KMS-11 (cell line): ENCODE data around the gene USP36.

Source experiments
- H2AFZ ChIP-seq: fragments of 200-600 bp; sonication (generic); 2 replicates; pipeline ENCODE4 v1.6.1; 2016; ENCODE audit warnings: antibody characterized with exemption, mixed run types, low read depth
- H3K27ac ChIP-seq: fragments of 200-600 bp; sonication (generic); 2 replicates; pipeline ENCODE4 v1.6.1; 2016; ENCODE audit warnings: mild to moderate bottlenecking, mixed run types
- H3K27me3 ChIP-seq: fragments of 200-600 bp; sonication (generic); 2 replicates; pipeline ENCODE4 v1.6.1; 2017; ENCODE audit warnings: mild to moderate bottlenecking, low read depth, mixed run types, moderate library complexity; ENCODE audit not compliant: insufficient read depth
- H3K36me3 ChIP-seq: fragments of 200-600 bp; sonication (generic); 2 replicates; pipeline ENCODE4 v1.6.1; 2017; ENCODE audit warnings: mild to moderate bottlenecking, mixed run types; ENCODE audit not compliant: insufficient read depth
- H3K4me1 ChIP-seq: fragments of 200-600 bp; sonication (generic); 2 replicates; pipeline ENCODE4 v1.6.1; 2016; ENCODE audit warnings: mild to moderate bottlenecking, low read depth, mixed run types; ENCODE audit not compliant: poor library complexity, severe bottlenecking
- H3K4me2 ChIP-seq: fragments of 200-600 bp; sonication (generic); 2 replicates; pipeline ENCODE4 v1.7.0; 2016; ENCODE audit warnings: mild to moderate bottlenecking, mixed run types
- H3K4me3 ChIP-seq: fragments of 200-600 bp; sonication (generic); IDR thresholded peaks from 2 replicates; pipeline ENCODE4 v1.6.1; 2017; ENCODE audit warnings: low read depth, low read length, mixed read lengths; ENCODE audit not compliant: insufficient read depth
- H3K79me2 ChIP-seq: fragments of 200-600 bp; sonication (generic); 2 replicates; pipeline ENCODE4 v1.6.1; 2016; ENCODE audit warnings: low read depth, mixed run types; ENCODE audit not compliant: insufficient read depth
- H3K9ac ChIP-seq: fragments of 200-600 bp; sonication (generic); 2 replicates; pipeline ENCODE4 v1.6.1; 2016; ENCODE audit warnings: mild to moderate bottlenecking, mixed run types
- H4K20me1 ChIP-seq: fragments of 200-600 bp; sonication (generic); 2 replicates; pipeline ENCODE4 v1.6.1; 2016; ENCODE audit warnings: mild to moderate bottlenecking, mixed run types; ENCODE audit not compliant: insufficient read depth
- TF ChIP-seq, protein P1 (sequence below): fragments of 200-600 bp; sonication (generic); conservative IDR thresholded peaks from 2 replicates; pipeline ENCODE4 v1.6.1; 2017; ENCODE audit warnings: low read depth, mild to moderate bottlenecking, antibody characterized with exemption, low read length, moderate library complexity, mixed read lengths

The USP36 gene

DNA sequence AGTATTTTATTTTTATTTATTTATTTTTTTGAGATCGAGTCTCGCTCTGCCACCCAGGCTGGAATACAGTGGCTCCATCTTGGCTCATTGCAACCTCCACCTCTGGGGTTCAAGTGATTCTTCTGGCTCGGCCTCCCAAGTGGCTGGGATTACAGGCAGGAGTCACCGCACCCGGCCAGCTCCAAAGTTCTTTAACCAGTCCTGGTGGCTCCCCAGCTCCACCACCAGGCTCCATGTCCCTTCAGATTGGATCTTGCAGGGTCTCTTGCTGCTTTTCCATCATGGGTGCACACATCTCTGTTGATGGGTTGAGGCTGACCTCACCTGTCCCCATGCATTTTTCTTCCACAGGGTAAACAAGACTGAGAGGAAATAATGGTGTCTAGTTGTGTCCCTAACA lies 8.4 kb upstream of the USP36 start:
- TF ChIP-seq, protein P1, sequence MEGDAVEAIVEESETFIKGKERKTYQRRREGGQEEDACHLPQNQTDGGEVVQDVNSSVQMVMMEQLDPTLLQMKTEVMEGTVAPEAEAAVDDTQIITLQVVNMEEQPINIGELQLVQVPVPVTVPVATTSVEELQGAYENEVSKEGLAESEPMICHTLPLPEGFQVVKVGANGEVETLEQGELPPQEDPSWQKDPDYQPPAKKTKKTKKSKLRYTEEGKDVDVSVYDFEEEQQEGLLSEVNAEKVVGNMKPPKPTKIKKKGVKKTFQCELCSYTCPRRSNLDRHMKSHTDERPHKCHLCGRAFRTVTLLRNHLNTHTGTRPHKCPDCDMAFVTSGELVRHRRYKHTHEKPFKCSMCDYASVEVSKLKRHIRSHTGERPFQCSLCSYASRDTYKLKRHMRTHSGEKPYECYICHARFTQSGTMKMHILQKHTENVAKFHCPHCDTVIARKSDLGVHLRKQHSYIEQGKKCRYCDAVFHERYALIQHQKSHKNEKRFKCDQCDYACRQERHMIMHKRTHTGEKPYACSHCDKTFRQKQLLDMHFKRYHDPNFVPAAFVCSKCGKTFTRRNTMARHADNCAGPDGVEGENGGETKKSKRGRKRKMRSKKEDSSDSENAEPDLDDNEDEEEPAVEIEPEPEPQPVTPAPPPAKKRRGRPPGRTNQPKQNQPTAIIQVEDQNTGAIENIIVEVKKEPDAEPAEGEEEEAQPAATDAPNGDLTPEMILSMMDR, result no peak
- Histone ChIP-seq H3K36me3 (no peaks in the 10 kb centered on the region), H3K9ac (no peak overlapping the region), H2AFZ (no peak overlapping the region), H3K4me1 (no peaks in the 10 kb centered on the region), H4K20me1 (no peaks in the 10 kb centered on the region), H3K4me2 (no peak overlapping the region), H3K27ac (no peak overlapping the region), H3K4me3 (no peak overlapping the region), H3K79me2 (no peaks in the 10 kb centered on the region), H3K27me3 (no peaks in the 10 kb centered on the region)

DNA sequence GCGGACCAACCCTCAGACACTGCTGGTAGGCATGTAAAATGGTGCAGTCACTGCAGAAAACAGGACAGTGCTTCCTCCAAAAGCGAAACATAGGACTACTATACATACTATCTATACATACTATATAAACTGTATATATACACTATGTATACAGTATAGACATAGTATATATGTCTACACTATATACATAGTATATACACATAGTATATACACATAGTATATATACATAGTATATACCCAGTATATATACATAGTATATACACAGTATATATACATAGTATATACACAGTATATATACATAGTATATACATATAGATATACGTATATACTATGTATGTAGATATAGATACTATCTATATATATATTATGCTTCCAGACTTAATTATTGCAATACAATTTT lies 6.4 kb upstream of the USP36 start:
- no peaks in the 10 kb centered on the region for H4K20me1 ChIP-seq
- TF ChIP-seq, protein P1, result no peak
- no peaks in the 10 kb centered on the region for H3K36me3 ChIP-seq
- no peak overlapping the region for H3K4me3 ChIP-seq
- H2AFZ ChIP-seq, result no peak overlapping the region
- H3K9ac ChIP-seq, result no peak overlapping the region
- H3K4me2 ChIP-seq, result no peak overlapping the region
- H3K79me2 ChIP-seq, result no peaks in the 10 kb centered on the region
- peaks cover 14% of the 10 kb centered on the region for H3K4me1 ChIP-seq
- no peak overlapping the region for H3K27ac ChIP-seq
- H3K27me3 ChIP-seq, result no peaks in the 10 kb centered on the region

DNA sequence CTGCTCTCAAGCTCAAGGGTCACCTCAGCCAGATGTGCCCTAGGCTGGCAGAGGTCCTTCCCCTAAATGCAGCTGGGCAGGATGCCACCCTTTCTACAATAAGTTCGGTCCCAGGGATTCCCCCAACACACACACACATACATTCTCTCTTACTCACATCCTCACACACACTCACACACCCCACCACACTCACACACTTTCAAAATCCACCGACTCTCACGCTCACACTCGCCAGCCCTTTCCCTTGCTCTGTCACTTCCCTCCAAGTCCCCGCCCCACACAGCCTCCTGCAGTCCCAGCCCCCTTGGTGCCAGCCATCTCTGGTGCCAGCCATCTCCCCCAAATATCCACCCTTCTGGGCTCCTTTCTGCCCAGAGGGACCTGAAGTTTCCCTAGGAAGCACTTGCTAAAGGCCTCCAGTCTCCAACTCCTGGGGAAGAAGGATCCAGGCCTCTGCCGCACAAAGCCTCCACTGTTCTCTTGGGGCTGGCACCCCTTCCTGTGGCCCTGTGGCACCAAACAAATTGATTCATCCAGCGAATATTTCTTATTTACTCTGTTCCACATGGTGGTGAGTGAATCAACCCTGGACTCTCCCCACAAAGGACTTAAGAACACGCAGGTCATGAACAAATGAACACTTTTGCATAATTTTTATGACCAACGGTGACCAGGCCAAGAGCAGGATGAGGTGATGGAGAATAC lies 3.8 kb upstream of the USP36 start:
- TF ChIP-seq, protein P1, result no peak

DNA sequence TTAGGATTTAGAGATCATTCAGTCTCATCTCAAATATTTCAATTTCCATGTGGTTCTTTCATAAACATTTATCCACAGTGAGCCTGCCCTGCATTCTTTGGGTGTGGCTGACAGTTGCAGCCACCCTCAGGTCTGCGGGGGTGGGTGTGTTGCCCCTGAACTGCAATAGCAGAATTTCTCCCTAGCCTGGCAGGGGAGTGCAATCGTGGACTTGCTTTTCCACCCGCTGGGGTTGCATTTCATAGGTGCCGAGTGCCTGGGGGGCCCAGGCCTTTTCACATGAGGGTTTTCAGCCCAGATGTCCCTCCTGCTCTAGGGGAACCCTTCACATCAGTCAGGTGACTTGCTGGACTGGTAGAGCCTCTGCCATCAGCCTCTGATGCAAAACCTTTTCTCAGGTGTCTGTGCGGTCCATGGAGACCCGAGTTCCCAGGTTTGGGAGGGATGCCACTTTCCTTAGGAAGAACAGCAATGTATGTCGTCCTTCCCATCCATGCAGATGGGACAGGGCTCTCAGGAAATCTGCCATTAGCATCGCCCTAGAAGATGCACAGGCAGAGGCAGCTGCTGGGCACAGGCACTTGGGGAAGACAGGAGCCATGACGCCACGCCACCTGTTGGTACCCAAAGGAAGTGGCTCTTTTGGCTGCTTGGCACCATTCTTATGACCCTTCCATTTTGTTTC lies 2.4 kb upstream of the USP36 start:
- Histone ChIP-seq H3K4me1 (peaks cover 32% of the 10 kb centered on the region), H4K20me1 (peaks cover 8% of the 10 kb centered on the region; the same call in 1 of the 2 replicates), H3K79me2 (peaks cover 24% of the 10 kb centered on the region), H3K27ac (no peak overlapping the region), H3K27me3 (no peaks in the 10 kb centered on the region), H2AFZ (peak overlapping the region; percentile 43; the same call in 1 of the 2 replicates), H3K4me3 (no peak overlapping the region), H3K9ac (no peak overlapping the region), H3K36me3 (0 out of 2 replicates have a peak, but pooled peaks cover 5% of the 10 kb centered on the region), H3K4me2 (peak overlapping the region; percentile 2; the same call in 1 of the 2 replicates)
- TF ChIP-seq, protein P1, result peak; percentile 88

More for the DNA sequence above, 3.8 kb upstream of the USP36 start:
- H3K4me1 ChIP-seq, result peaks cover 22% of the 10 kb centered on the region
- peaks cover 10% of the 10 kb centered on the region for H3K79me2 ChIP-seq
- H3K36me3 ChIP-seq, result no peaks in the 10 kb centered on the region
- H3K4me2 ChIP-seq, result no peak overlapping the region
- H3K9ac ChIP-seq, result no peak overlapping the region
- H4K20me1 ChIP-seq, result no peaks in the 10 kb centered on the region
- H3K27ac ChIP-seq, result no peak overlapping the region
- no peak overlapping the region for H3K4me3 ChIP-seq
- H3K27me3 ChIP-seq, result no peaks in the 10 kb centered on the region
- H2AFZ ChIP-seq, result no peak overlapping the region
